GM23248 (cell line): ENCODE data around the gene KIF20A. TPM values are rescaled to one million over a fixed set of nuclear protein-coding genes. Genes with fewer than 3 reads are reported as not detected.

Experiments
- DNase-seq: peaks from one replicate; pipeline ENCODE4 v3.0.0-alpha.2; 2015
- H2AFZ ChIP-seq: fragments of 200-600 bp; sonication (generic); 2 replicates; pipeline ENCODE4 v1.6.1; 2016; ENCODE audit warnings: antibody characterized with exemption
- H3F3A ChIP-seq: fragments of 200-600 bp; sonication (generic); 2 replicates; pipeline ENCODE4 v1.6.1; 2016; ENCODE audit warnings: mild to moderate bottlenecking, antibody characterized with exemption, mixed run types; ENCODE audit not compliant: insufficient read depth
- H3K27ac ChIP-seq: fragments of 200-600 bp; sonication (generic); 2 replicates; pipeline ENCODE4 v1.5.1; 2016; ENCODE audit warnings: mild to moderate bottlenecking
- H3K27me3 ChIP-seq: fragments of 200-600 bp; sonication (generic); replicated peaks from 2 replicates; pipeline ENCODE4 v1.6.1; 2016; ENCODE audit warnings: mild to moderate bottlenecking; ENCODE audit not compliant: insufficient read depth
- H3K36me3 ChIP-seq: fragments of 200-600 bp; sonication (generic); 2 replicates; pipeline ENCODE4 v1.6.1; 2016; ENCODE audit warnings: low read depth, mild to moderate bottlenecking
- H3K4me1 ChIP-seq: fragments of 200-600 bp; sonication (generic); 2 replicates; pipeline ENCODE4 v1.6.1; 2016; ENCODE audit warnings: mild to moderate bottlenecking; ENCODE audit not compliant: insufficient read depth
- H3K4me2 ChIP-seq: fragments of 200-600 bp; sonication (generic); one replicate; pipeline ENCODE4 v1.6.1; 2016; ENCODE audit warnings: mild to moderate bottlenecking; ENCODE audit not compliant: unreplicated experiment
- H3K4me3 ChIP-seq: fragments of 200-600 bp; sonication (generic); 2 replicates; pipeline ENCODE4 v1.5.1; 2016; ENCODE audit warnings: mild to moderate bottlenecking
- H3K79me2 ChIP-seq: fragments of 200-600 bp; sonication (generic); 2 replicates; pipeline ENCODE4 v1.6.1; 2016; ENCODE audit warnings: mild to moderate bottlenecking; ENCODE audit not compliant: insufficient read depth
- H3K9ac ChIP-seq: fragments of 200-600 bp; sonication (generic); 2 replicates; pipeline ENCODE4 v1.6.1; 2016; ENCODE audit warnings: mild to moderate bottlenecking
- H3K9me2 ChIP-seq: fragments of 200-600 bp; sonication (generic); 2 replicates; pipeline ENCODE4 v1.6.1; 2016; ENCODE audit warnings: mixed run types, mild to moderate bottlenecking, moderate library complexity; ENCODE audit not compliant: insufficient read depth
- H3K9me3 ChIP-seq: fragments of 200-600 bp; sonication (generic); one replicate; pipeline ENCODE4 v1.6.1; 2017; ENCODE audit warnings: low read depth
- H4K20me1 ChIP-seq: fragments of 200-600 bp; sonication (generic); 2 replicates; pipeline ENCODE4 v1.6.0; 2016; ENCODE audit not compliant: insufficient read depth
- EZH2 ChIP-seq: fragments of 200-600 bp; sonication (generic); IDR thresholded peaks from 2 replicates; pipeline ENCODE4 v1.6.1; 2018; ENCODE audit warnings: antibody characterized with exemption, mild to moderate bottlenecking; ENCODE audit not compliant: insufficient read depth, poor library complexity, severe bottlenecking
- EZH2phosphoT487 ChIP-seq: fragments of 200-600 bp; sonication (generic); IDR thresholded peaks from 2 replicates; pipeline ENCODE4 v1.6.1; 2018; ENCODE audit warnings: antibody characterized with exemption, moderate library complexity, mild to moderate bottlenecking, low read depth; ENCODE audit not compliant: insufficient read depth
- WGBS, 2 experiments: methylation state at CpG; one replicate each; pipeline ENCODE4 v1.1.6; 2015 to 2017; ENCODE audit warnings: low lambda C conversion rate in 2 of 2, low coverage in 1 of 2; ENCODE audit errors: missing lambda C conversion rate in 2 of 2; 5-methylcytosine and 5-hydroxymethylcytosine counted together
- in situ Hi-C: fragments of 300-500 bp; cut with MboI; formaldehyde crosslinking; loops from 2 replicates; pipeline ENCODE4 v1.15.0; 2020
- polyA plus RNA-seq: library from polyadenylated mRNA; unstranded; fragments of >200 nt; fragmentation: Nextera tagmentation; extraction: Ambion mirVana; gene quantifications from 2 replicates; pipeline ENCODE4 v1.2.1, GENCODE V29; 2016
- total RNA-seq: library from RNA; depleted of rRNA; stranded (reverse); fragments of >200 nt; shearing (Covaris generic); gene quantifications from 2 replicates; pipeline ENCODE4 v1.2.3, GENCODE V29; 2014; rRNA removed

KIF20A gene
- total and polyA plus RNA-seq, 2 experiments from 2014 or later: 26.0 to 28.2 TPM

DNA sequence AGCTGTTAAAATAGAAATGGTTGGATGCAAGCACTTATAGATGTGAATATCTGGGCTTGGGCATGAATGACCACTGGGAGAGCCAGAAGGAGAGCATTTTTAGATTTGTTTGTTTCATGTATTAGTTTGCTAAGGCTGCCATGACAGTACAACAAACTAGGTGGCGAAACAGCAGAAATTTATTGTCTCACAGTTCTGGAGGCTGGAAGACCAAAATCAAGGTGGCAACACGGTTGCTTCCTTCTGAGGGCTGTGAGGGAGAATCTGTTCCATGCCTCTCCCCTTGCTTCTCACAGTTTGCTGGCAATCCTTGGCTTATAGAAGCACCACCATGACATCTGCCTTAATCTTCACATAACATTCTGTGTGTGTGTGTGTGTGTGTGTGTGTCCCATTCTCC is 54.4 kb downstream of the KIF20A start:
- no peak for TF ChIP-seq EZH2phosphoT487
- no peak for TF ChIP-seq EZH2
- Histone ChIP-seq H3K9ac (no peak overlapping the region), H3K4me3 (no peak overlapping the region), H3K27ac (no peak overlapping the region), H2AFZ (no peak overlapping the region), H3K9me3 (no peaks in the 10 kb centered on the region), H3K36me3 (no peaks in the 10 kb centered on the region), H3F3A (0 out of 2 replicates have a peak, but pooled peaks cover 8% of the 10 kb centered on the region), H3K4me1 (0 out of 2 replicates have a peak, but pooled peaks cover 13% of the 10 kb centered on the region), H3K9me2 (no peaks in the 10 kb centered on the region), H3K27me3 (peaks cover 6% of the 10 kb centered on the region; the same call in 1 of the 2 replicates), H4K20me1 (no peaks in the 10 kb centered on the region), H3K79me2 (no peaks in the 10 kb centered on the region), H3K4me2 (no peak overlapping the region)
- WGBS, 2 experiments: 45 to 48% methylated on average over 2 of the region's 2 CpGs
- in situ Hi-C loops: no loop called here
- DNase-seq: no peak

DNA sequence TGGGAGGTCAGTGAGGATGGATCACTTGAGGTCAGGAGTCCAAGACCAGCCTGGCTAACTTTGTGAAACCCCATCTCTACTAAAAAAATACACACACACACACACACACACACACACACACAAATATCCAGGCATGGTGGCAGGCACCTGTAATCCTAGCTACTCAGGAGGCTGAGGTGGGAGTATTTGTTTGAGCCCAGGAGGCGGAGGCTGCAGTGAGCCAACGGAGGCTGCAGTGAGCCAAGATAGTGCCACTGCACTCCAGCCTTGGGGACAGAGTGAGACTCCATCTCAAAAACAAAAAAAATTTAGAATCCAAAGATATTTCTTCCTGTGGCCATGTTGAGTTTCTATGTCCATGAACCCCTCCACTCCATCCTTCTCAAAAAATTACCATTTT is 55.7 kb downstream of the KIF20A start:
- no peaks in the 10 kb centered on the region for H3K9me2 ChIP-seq
- peaks cover 10% of the 10 kb centered on the region; the same call in 1 of the 2 replicates for H3K27me3 ChIP-seq
- WGBS, 2 experiments: 53 to 56% methylated on average over 2 of the region's 2 CpGs
- H3K4me2 ChIP-seq: no peak overlapping the region
- no peak overlapping the region for H3K4me3 ChIP-seq
- in situ Hi-C loops: no loop called here
- no peak overlapping the region for H3K27ac ChIP-seq
- 0 out of 2 replicates have a peak, but pooled peaks cover 8% of the 10 kb centered on the region for H3F3A ChIP-seq
- no peaks in the 10 kb centered on the region for H4K20me1 ChIP-seq
- H3K4me1 ChIP-seq: 0 out of 2 replicates have a peak, but pooled peaks cover 13% of the 10 kb centered on the region
- TF ChIP-seq EZH2phosphoT487 (no peak), EZH2 (no peak)
- no peak overlapping the region for H2AFZ ChIP-seq
- no peaks in the 10 kb centered on the region for H3K36me3 ChIP-seq
- no peaks in the 10 kb centered on the region for H3K9me3 ChIP-seq
- no peak overlapping the region for H3K9ac ChIP-seq
- no peaks in the 10 kb centered on the region for H3K79me2 ChIP-seq
- DNase-seq: no peak

Other genes starting within 250 kb of the KIF20A start
- 19.0 and 26.2 TPM in 2 replicates for gene FAM13B, start 146.0 kb upstream of the KIF20A start, total RNA-seq
- gene FAM13B, start 146.0 kb upstream of the KIF20A start, polyA plus RNA-seq: 13.7 and 15.6 TPM in 2 replicates
- not detected in 2 replicates for gene WNT8A, start 95.1 kb upstream of the KIF20A start, total RNA-seq
- not detected in 2 replicates for gene WNT8A, start 95.1 kb upstream of the KIF20A start, polyA plus RNA-seq
- gene NME5, start 39.7 kb upstream of the KIF20A start, total RNA-seq: not detected in 2 replicates
- gene NME5, start 39.7 kb upstream of the KIF20A start, polyA plus RNA-seq: not detected in 2 replicates
- 41.7 and 49.5 TPM in 2 replicates for gene BRD8, start 482 bp upstream of the KIF20A start, total RNA-seq
- gene BRD8, start 482 bp upstream of the KIF20A start, polyA plus RNA-seq: 59.9 and 64.7 TPM in 2 replicates
- gene CDC23, start 34.2 kb downstream of the KIF20A start, total RNA-seq: 29.1 and 30.5 TPM in 2 replicates
- 32.5 and 36.5 TPM in 2 replicates for gene CDC23, start 34.2 kb downstream of the KIF20A start, polyA plus RNA-seq
- not detected in 2 replicates for gene GFRA3, start 95.5 kb downstream of the KIF20A start, total RNA-seq
- gene GFRA3, start 95.5 kb downstream of the KIF20A start, polyA plus RNA-seq: not detected in 2 replicates
- gene CDC25C, start 152.7 kb downstream of the KIF20A start, total RNA-seq: 4.5 and 5.9 TPM in 2 replicates
- 2.9 and 4.4 TPM in 2 replicates for gene CDC25C, start 152.7 kb downstream of the KIF20A start, polyA plus RNA-seq
- 26.8 and 34.8 TPM in 2 replicates for gene FAM53C, start 159.2 kb downstream of the KIF20A start, total RNA-seq
- gene FAM53C, start 159.2 kb downstream of the KIF20A start, polyA plus RNA-seq: 25.5 and 26.7 TPM in 2 replicates
- gene KDM3B, start 173.6 kb downstream of the KIF20A start, total RNA-seq: 26.8 and 28.3 TPM in 2 replicates
- 9.8 and 12.6 TPM in 2 replicates for gene KDM3B, start 173.6 kb downstream of the KIF20A start, polyA plus RNA-seq